K562 (cell line): ENCODE measurements around the gene MTCH2. TPM values are rescaled to one million over a fixed set of nuclear protein-coding genes. Genes with fewer than 3 reads are reported as not detected.
A peak's percentile ranks its signal among the peaks of the same experiment; 100 is the strongest.

Source experiments
- ADNP ChIP-seq: fragments of 200-800 bp; sonication (Bioruptor generic); IDR thresholded peaks from 2 replicates; pipeline ENCODE4 v1.6.1; 2016; ENCODE audit warnings: missing genetic modification characterization, missing compliant biosample characterization
- FOXJ3 ChIP-seq: sonication (generic); formaldehyde crosslinking; IDR thresholded peaks from 2 replicates; pipeline ENCODE4 v1.4.0; 2020; ENCODE audit warnings: mild to moderate bottlenecking, missing genetic modification reagents
- HNRNPL ChIP-seq: fragments of 200-400 bp; formaldehyde crosslinking; IDR thresholded peaks from 2 replicates; pipeline ENCODE4 v1.6.1; 2017; ENCODE audit warnings: low read depth, mild to moderate bottlenecking, low read length
- HOXB6 ChIP-seq: fragments of 250-450 bp; sonication (Bioruptor Pico); IDR thresholded peaks from 2 replicates; pipeline ENCODE4 v1.5.1; 2022; ENCODE audit warnings: mild to moderate bottlenecking, borderline replicate concordance
- IFI16 ChIP-seq: fragments of 250-450 bp; sonication (Bioruptor Pico); IDR thresholded peaks from 2 replicates; pipeline ENCODE4 v2.1.2; 2022; ENCODE audit warnings: mild to moderate bottlenecking, inconsistent platforms
- MBD2 ChIP-seq: sonication (generic); IDR thresholded peaks from 2 replicates; pipeline ENCODE4 v1.6.1; 2016; ENCODE audit warnings: low read depth, borderline replicate concordance
- NR1H2 ChIP-seq: sonication (generic); formaldehyde crosslinking; IDR thresholded peaks from 2 replicates; pipeline ENCODE4 v1.4.0; 2020; ENCODE audit warnings: mild to moderate bottlenecking, missing genetic modification reagents
- POLR2G ChIP-seq: fragments of 200-400 bp; formaldehyde crosslinking; IDR thresholded peaks from 2 replicates; pipeline ENCODE4 v1.6.1; 2017; ENCODE audit warnings: low read depth, mild to moderate bottlenecking, antibody characterized with exemption, low read length, moderate library complexity
- SAP30 ChIP-seq: fragments of 200-600 bp; sonication (generic); IDR thresholded peaks from 2 replicates; pipeline ENCODE4 v1.6.1; 2012; ENCODE audit warnings: borderline replicate concordance, low read depth, mild to moderate bottlenecking, moderate library complexity, low read length, control low read depth, inconsistent platforms; ENCODE audit not compliant: insufficient read depth, poor library complexity, severe bottlenecking
- SOX6 ChIP-seq: fragments of 450-650 bp; IDR thresholded peaks from 2 replicates; pipeline ENCODE4 v1.6.1; 2014; ENCODE audit warnings: mild to moderate bottlenecking
- SP1 ChIP-seq: sonication (generic); formaldehyde crosslinking; IDR thresholded peaks from 2 replicates; pipeline ENCODE4 v1.8.1; 2022; ENCODE audit warnings: mild to moderate bottlenecking, missing genetic modification reagents
- SP2 ChIP-seq: IDR thresholded peaks from 2 replicates; pipeline ENCODE4 v1.6.1; 2011; ENCODE audit warnings: mild to moderate bottlenecking, low read depth, low read length, moderate library complexity; ENCODE audit not compliant: poor library complexity, severe bottlenecking; ENCODE audit errors: extremely low read depth
- STAG1 ChIP-seq: sonication (generic); formaldehyde crosslinking; IDR thresholded peaks from 2 replicates; pipeline ENCODE4 v1.5.0; 2020; ENCODE audit warnings: missing genetic modification reagents, borderline replicate concordance
- TAL1 ChIP-seq: fragments of 450-650 bp; IDR thresholded peaks from 2 replicates; pipeline ENCODE4 v1.6.1; 2016; ENCODE audit warnings: mild to moderate bottlenecking
- ZBTB7A ChIP-seq: IDR thresholded peaks from 2 replicates; pipeline ENCODE4 v1.6.1; 2011; ENCODE audit warnings: low read depth, mild to moderate bottlenecking, low read length, moderate library complexity, borderline replicate concordance; ENCODE audit not compliant: control insufficient read depth
- ZC3H4 ChIP-seq: sonication (generic); formaldehyde crosslinking; IDR thresholded peaks from 2 replicates; pipeline ENCODE4 v1.9.0; 2021; ENCODE audit warnings: missing genetic modification reagents, borderline replicate concordance
- ZNF644 ChIP-seq: fragments of 200-800 bp; sonication (Bioruptor generic); IDR thresholded peaks from 2 replicates; pipeline ENCODE4 v1.6.1; 2016; ENCODE audit warnings: low read depth, missing genetic modification characterization, missing compliant biosample characterization
- polyA plus RNA-seq, 8 experiments: library from polyadenylated mRNA; depleted of rRNA in 4 of 8; stranded (reverse) in 5 of 8; unstranded in 3 of 8; fragments of >200 nt; fragmentation: Nextera tagmentation in 2 of 8; fragmentation: Illumina TruSeq in 1 of 8; extraction: Ambion mirVana in 2 of 8; extraction: Trizol in 1 of 8; gene quantifications; 2 replicates each; pipeline versions ENCODE4 v1.2.1 to v1.2.3, GENCODE V29; 2011 to 2014; ENCODE audit warnings: inconsistent platforms in 1 of 8, missing spikeins in 1 of 8
- total RNA-seq, 7 experiments: library from RNA; depleted of rRNA in 6 of 7; stranded (reverse); fragments of >200 nt in 6 of 7; fragmentation: Illumina TruSeq in 2 of 7; extraction: Trizol in 2 of 7; gene quantifications; 2 replicates each; pipeline versions ENCODE4 v1.2.1 to v1.2.3, GENCODE V29; 2011 to 2021; ENCODE audit warnings: low replicate concordance in 1 of 7
- TF ChIP-seq, protein P1 (sequence below), 2 experiments: IDR thresholded peaks in 1 of 2; conservative IDR thresholded peaks in 1 of 2; 2 replicates each; pipeline ENCODE4 v1.6.1; 2016; ENCODE audit warnings: low read depth in 2 of 2, mild to moderate bottlenecking in 1 of 2, missing compliant biosample characterization in 1 of 2, missing genetic modification characterization in 1 of 2, moderate library complexity in 1 of 2
- TF ChIP-seq, protein P2 (sequence below): sonication (generic); formaldehyde crosslinking; IDR thresholded peaks from 2 replicates; pipeline ENCODE4 v1.8.0; 2022; ENCODE audit warnings: mild to moderate bottlenecking, missing genetic modification reagents
- TF ChIP-seq, protein P3 (sequence below): fragments of 250-450 bp; sonication (Bioruptor Pico); IDR thresholded peaks from 2 replicates; pipeline ENCODE4 v1.4.0; 2020; ENCODE audit warnings: mild to moderate bottlenecking, moderate library complexity, borderline replicate concordance

The MTCH2 gene
- total and polyA plus RNA-seq, 9 of the 15 experiments (the other 6 are each of a cell fraction or from before 2014, with no cell fraction given), result 95.4 to 620 (median 198) TPM

DNA sequence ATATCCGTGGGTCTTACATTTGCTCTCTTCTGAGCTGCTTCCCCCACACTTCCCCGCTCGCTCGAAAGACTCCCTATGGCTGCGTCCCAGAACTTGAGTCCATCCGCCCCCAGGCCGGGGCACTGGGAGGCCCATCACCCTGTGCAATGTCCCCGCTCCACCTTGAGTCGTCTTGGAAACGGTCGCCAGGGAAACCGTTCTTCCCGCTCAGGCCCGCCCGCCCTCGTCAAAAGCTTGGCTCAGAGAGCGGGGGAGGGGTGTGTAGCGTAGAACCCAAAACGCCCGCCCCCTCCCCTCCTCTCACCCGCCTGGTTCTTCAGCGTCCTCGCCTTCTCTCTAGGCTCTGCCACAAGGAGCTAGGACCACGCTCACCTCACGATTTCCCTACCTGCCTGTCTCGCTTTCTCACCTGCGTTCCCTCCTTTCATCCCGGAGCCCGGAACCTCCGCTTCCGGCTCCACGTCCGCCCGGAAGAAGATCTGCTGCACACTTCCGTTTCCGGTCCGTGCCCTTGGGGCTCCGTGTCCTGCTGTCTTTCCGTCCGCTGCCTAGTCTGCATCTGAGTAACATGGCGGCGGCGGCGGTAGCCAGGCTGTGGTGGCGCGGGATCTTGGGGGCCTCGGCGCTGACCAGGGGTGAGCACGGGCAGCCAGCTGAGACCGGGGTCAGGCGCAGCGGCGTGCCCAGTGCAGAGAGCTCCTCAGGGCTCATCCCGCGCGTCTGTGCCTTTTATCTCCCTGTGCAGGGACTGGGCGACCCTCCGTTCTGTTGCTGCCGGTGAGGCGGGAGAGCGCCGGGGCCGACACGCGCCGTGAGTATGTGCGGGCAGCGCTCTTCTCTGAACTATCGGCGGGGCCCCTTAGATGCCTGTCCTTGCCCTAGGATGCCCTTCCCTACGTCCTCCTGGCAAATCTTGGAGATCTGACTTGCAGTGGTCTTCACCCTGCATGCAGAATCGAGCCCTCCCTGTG is 63.5 kb downstream of the MTCH2 start, which contains the start of the genes KBTBD4 and NDUFS3 (continued):
- TF ChIP-seq FOXJ3 (CRISPR knock-in tag), result no peak
- TF ChIP-seq NR1H2 (CRISPR knock-in tag), result no peak
- peak; percentile 58; the same call in 1 of the 2 replicates for TF ChIP-seq ZNF644 (tag)
- TF ChIP-seq SP1 (CRISPR knock-in tag), result peak; percentile 96
- no peak for TF ChIP-seq ADNP (tag)
- TF ChIP-seq, protein P1, sequence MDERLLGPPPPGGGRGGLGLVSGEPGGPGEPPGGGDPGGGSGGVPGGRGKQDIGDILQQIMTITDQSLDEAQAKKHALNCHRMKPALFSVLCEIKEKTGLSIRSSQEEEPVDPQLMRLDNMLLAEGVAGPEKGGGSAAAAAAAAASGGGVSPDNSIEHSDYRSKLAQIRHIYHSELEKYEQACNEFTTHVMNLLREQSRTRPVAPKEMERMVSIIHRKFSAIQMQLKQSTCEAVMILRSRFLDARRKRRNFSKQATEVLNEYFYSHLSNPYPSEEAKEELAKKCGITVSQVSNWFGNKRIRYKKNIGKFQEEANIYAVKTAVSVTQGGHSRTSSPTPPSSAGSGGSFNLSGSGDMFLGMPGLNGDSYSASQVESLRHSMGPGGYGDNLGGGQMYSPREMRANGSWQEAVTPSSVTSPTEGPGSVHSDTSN (CRISPR knock-in tag; IDR thresholded peaks at IDR 0.05; ENCODE audit: low read depth), result no peak
- TF ChIP-seq, protein P1 (tag; conservative IDR thresholded peaks at IDR 0.05; ENCODE audit: low read depth), result 0 out of 2 replicates have a peak, but pooled peaks have one; percentile 11
- TF ChIP-seq POLR2G, result peak; percentile 99
- TF ChIP-seq HNRNPL, result no peak
- no peak for TF ChIP-seq SP2
- no peak for TF ChIP-seq ZBTB7A
- peak; percentile 69 for TF ChIP-seq SOX6
- TF ChIP-seq STAG1 (CRISPR knock-in tag), result no peak
- TF ChIP-seq SAP30, result peak; percentile 63
- TF ChIP-seq, protein P2, sequence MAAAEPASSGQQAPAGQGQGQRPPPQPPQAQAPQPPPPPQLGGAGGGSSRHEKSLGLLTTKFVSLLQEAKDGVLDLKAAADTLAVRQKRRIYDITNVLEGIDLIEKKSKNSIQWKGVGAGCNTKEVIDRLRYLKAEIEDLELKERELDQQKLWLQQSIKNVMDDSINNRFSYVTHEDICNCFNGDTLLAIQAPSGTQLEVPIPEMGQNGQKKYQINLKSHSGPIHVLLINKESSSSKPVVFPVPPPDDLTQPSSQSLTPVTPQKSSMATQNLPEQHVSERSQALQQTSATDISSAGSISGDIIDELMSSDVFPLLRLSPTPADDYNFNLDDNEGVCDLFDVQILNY (CRISPR knock-in tag), result no peak
- TF ChIP-seq ZC3H4 (CRISPR knock-in tag), result no peak; the same call in 1 of the 2 replicates
- TF ChIP-seq MBD2, result peak; percentile 90
- TF ChIP-seq TAL1, result peak; percentile 48; the same call in 1 of the 2 replicates
- TF ChIP-seq, protein P3, sequence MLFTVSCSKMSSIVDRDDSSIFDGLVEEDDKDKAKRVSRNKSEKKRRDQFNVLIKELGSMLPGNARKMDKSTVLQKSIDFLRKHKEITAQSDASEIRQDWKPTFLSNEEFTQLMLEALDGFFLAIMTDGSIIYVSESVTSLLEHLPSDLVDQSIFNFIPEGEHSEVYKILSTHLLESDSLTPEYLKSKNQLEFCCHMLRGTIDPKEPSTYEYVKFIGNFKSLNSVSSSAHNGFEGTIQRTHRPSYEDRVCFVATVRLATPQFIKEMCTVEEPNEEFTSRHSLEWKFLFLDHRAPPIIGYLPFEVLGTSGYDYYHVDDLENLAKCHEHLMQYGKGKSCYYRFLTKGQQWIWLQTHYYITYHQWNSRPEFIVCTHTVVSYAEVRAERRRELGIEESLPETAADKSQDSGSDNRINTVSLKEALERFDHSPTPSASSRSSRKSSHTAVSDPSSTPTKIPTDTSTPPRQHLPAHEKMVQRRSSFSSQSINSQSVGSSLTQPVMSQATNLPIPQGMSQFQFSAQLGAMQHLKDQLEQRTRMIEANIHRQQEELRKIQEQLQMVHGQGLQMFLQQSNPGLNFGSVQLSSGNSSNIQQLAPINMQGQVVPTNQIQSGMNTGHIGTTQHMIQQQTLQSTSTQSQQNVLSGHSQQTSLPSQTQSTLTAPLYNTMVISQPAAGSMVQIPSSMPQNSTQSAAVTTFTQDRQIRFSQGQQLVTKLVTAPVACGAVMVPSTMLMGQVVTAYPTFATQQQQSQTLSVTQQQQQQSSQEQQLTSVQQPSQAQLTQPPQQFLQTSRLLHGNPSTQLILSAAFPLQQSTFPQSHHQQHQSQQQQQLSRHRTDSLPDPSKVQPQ, result no peak
- TF ChIP-seq IFI16 (CRISPR knock-in tag), result no peak
- peak; percentile 4; the same call in 1 of the 2 replicates for TF ChIP-seq HOXB6
